Lower lobe of right lung (tissue), 2 donors: ENCODE measurements around the gene BHLHA15. TPM values are rescaled to one million over a fixed set of nuclear protein-coding genes. Genes with fewer than 3 reads are reported as not detected.

Source experiments
- ATAC-seq, 2 donors: fragments of 200-7000 bp; cut with Tn5 transposase; one replicate each; pipeline ENCODE4 v1.9.1; 2020 to 2022; ENCODE audit warnings: mild to moderate bottlenecking in 2 of 2, moderate library complexity in 2 of 2
- DNase-seq: peaks from one replicate; pipeline ENCODE4 v3.0.0-alpha.2; 2020
- H3K27ac ChIP-seq: fragments of 200-600 bp; one replicate; pipeline ENCODE4 v1.8.0; 2022
- H3K27me3 ChIP-seq: fragments of 200-600 bp; one replicate; pipeline ENCODE4 v1.8.0; 2022; ENCODE audit warnings: low read depth
- H3K36me3 ChIP-seq: fragments of 200-600 bp; one replicate; pipeline ENCODE4 v1.8.0; 2022; ENCODE audit warnings: mild to moderate bottlenecking
- H3K4me1 ChIP-seq: fragments of 200-600 bp; one replicate; pipeline ENCODE4 v1.8.0; 2022
- H3K4me3 ChIP-seq: fragments of 200-600 bp; one replicate; pipeline ENCODE4 v1.8.0; 2022; ENCODE audit warnings: mild to moderate bottlenecking
- H3K9me3 ChIP-seq: fragments of 200-600 bp; one replicate; pipeline ENCODE4 v1.8.0; 2022
- intact Hi-C: fragments of 100-400 bp; cut with DNase I; formaldehyde crosslinking; loops from one replicate; pipeline ENCODE4 v1.11.0; 2022
- long read RNA-seq: library from polyadenylated mRNA; unstranded; transcript quantifications from one replicate; pipeline ENCODE4 v2.0.0, GENCODE V29; 2021
- total RNA-seq: library from RNA; stranded (reverse); fragmentation: NEBNext Ultra II Directional; extraction: Animal tissue kit (Norgen Biotek cat#: 25700); gene quantifications from one replicate; pipeline ENCODE4 v1.2.1, GENCODE V29; 2021
- TF ChIP-seq, protein P1 (sequence below): fragments of 200-600 bp; IDR thresholded peaks from one replicate; pipeline ENCODE4 v1.8.0; 2022; ENCODE audit warnings: antibody characterized with exemption, mild to moderate bottlenecking
- donor health status: DM: no; HTN: yes; CAD: no; lungs with severe emphysema.

Gene BHLHA15
- total RNA-seq: 1.2 TPM
- long read RNA-seq, partial matches to known transcripts: 0 of 3 reads
- long read RNA-seq, other reads (novel, unspliced or antisense): 0 of 3 reads

DNA sequence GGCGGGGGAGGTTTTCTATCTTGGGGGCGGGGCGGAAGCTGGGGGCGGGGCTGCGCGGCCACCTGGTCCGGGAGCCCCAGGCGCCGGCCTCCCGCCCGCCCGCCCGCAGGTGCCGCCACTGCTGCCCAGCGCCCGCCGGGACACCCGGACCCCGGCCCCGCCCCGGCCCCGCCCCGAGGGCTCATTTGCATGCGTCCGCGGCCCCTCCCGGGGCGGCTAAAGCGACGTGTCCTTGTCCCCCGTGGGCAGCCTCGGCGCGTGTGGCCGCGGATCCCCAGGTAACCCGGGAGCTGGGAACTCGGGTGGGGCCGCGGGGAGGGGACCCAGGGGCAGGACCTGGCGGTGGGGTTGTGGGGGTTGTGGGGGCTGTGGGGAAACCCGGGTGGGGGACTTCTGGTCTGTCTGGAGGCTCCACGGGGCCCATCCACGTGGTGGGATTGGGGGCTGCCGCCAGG is at the start of gene BHLHA15:
Gene BHLHA15 (plus strand): TSS at position 219 of the 455 bp plus-strand sequence. CDS start 871 bp downstream, outside the sequence.
- Histone ChIP-seq H3K9me3 (no peaks in the 10 kb centered on the region), H3K4me3 (peak within 1 kb of the TSS; percentile 30), H3K27me3 (no peaks in the 10 kb centered on the region), H3K36me3 (peaks cover 21% of the 10 kb centered on the region), H3K4me1 (no peaks in the 10 kb centered on the region), H3K27ac (peak within 1 kb of the TSS; percentile 6)
- TF ChIP-seq, protein P1, sequence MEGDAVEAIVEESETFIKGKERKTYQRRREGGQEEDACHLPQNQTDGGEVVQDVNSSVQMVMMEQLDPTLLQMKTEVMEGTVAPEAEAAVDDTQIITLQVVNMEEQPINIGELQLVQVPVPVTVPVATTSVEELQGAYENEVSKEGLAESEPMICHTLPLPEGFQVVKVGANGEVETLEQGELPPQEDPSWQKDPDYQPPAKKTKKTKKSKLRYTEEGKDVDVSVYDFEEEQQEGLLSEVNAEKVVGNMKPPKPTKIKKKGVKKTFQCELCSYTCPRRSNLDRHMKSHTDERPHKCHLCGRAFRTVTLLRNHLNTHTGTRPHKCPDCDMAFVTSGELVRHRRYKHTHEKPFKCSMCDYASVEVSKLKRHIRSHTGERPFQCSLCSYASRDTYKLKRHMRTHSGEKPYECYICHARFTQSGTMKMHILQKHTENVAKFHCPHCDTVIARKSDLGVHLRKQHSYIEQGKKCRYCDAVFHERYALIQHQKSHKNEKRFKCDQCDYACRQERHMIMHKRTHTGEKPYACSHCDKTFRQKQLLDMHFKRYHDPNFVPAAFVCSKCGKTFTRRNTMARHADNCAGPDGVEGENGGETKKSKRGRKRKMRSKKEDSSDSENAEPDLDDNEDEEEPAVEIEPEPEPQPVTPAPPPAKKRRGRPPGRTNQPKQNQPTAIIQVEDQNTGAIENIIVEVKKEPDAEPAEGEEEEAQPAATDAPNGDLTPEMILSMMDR: no peak
- intact Hi-C loops: no loop called here
- ATAC-seq (peak; percentile 63 to 64), DNase-seq (peak; percentile 73)

DNA sequence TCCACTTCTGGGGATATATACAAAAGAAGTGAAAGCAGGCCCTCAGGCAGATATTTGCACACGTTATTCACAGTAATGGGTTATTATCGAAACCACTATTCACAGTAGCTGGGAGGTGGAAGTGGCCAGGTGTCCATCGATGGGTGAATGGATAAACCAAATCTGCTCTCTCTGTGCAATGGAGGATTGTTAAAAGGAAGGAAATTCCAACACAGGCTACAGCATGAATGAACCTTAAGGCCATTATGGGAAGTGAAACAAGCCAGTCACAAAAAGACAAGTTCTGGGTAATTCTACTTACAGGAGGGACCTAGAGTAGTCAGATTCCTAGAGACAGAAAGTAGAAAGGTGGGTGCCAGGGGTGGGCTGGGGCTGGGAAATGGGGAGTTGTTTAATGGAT is 48.5 kb upstream of the BHLHA15 start:
- Histone ChIP-seq H3K27me3 (no peaks in the 10 kb centered on the region), H3K27ac (no peak overlapping the region), H3K4me3 (no peak overlapping the region), H3K4me1 (no peaks in the 10 kb centered on the region), H3K9me3 (no peaks in the 10 kb centered on the region), H3K36me3 (peaks cover 20% of the 10 kb centered on the region)
- intact Hi-C loops: loop anchor here (10.0 kb wide), 1 partner anchor 58 kb away; the partner anchor contains the start of gene LMTK2
- TF ChIP-seq, protein P1: no peak
- DNase-seq: no peak
- no peak for ATAC-seq

DNA sequence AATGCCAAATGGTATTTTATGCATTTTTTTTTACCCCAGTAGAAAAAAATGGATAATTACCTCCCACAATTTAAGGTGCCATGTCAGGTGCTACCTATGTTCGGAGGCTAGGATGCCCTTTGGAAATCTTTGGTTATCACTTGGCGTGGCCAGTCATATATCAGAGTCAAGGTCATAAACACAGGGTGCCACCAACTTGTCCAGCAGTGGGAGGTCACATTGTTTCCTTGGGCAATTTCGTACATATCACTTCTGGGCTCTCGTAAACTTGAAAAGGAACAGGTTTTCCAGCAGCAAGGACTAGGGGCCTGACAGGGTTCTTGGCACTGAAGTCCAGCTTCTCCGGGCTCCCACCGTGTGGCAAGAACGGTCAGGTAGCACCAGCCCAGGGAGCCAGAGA is 48.0 kb upstream of the BHLHA15 start:
- Histone ChIP-seq H3K4me3 (no peak overlapping the region), H3K36me3 (peaks cover 16% of the 10 kb centered on the region), H3K27ac (peak overlapping the region; percentile 48), H3K27me3 (no peaks in the 10 kb centered on the region), H3K9me3 (no peaks in the 10 kb centered on the region), H3K4me1 (no peaks in the 10 kb centered on the region)
- ATAC-seq (peak; percentile 4 to 31), DNase-seq (no peak)
- TF ChIP-seq, protein P1: no peak
- intact Hi-C loops: loop anchor here (10.0 kb wide), 1 partner anchor 58 kb away; the partner anchor contains the start of gene LMTK2

DNA sequence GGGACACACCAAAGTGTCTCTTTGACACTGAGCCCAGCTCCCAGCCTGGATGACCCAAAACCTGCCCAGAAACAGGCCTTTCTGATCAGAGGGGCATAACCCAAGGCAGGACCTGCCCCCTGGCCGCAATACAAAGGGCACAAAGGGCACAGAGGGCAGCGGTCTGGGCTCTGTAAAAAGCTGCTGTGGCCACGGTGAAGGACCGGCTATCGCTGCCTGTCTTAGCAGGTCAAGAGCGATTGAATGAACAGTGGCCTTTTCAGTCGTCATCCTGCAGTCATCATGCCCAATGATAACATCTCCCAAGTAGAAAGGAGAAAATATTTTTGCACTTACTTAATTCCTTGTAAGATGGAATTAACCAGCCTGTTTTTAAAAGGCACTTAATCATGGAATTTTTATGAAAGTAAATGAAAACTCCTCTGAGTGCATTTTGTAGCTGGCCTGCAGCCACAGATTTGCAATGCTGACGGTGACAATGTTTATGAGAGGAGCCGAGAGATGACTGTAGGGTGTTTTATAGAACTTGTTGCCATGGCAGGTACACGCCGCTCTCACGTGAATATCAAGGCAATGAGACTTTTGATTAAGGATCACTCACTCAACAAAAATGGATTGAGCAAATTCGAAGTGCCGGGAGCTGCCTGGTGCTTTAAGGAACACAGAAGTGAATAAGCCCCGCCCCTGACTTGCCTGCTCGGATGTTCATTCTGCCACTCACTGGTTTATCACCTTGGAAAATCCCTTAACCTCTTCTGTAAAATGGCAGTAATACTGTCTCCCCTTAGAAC is 47.3 kb upstream of the BHLHA15 start:
- peak overlapping the region; percentile 48 for H3K27ac ChIP-seq
- peaks cover 16% of the 10 kb centered on the region for H3K36me3 ChIP-seq
- no peak overlapping the region for H3K4me3 ChIP-seq
- no peaks in the 10 kb centered on the region for H3K4me1 ChIP-seq
- peak; percentile 64 to 85 for ATAC-seq
- TF ChIP-seq, protein P1: no peak
- DNase-seq: no peak
- intact Hi-C loops: loop anchor here (10.0 kb wide), 1 partner anchor 59 kb away; the partner anchor contains the start of gene LMTK2
- H3K27me3 ChIP-seq: no peaks in the 10 kb centered on the region
- H3K9me3 ChIP-seq: no peaks in the 10 kb centered on the region

DNA sequence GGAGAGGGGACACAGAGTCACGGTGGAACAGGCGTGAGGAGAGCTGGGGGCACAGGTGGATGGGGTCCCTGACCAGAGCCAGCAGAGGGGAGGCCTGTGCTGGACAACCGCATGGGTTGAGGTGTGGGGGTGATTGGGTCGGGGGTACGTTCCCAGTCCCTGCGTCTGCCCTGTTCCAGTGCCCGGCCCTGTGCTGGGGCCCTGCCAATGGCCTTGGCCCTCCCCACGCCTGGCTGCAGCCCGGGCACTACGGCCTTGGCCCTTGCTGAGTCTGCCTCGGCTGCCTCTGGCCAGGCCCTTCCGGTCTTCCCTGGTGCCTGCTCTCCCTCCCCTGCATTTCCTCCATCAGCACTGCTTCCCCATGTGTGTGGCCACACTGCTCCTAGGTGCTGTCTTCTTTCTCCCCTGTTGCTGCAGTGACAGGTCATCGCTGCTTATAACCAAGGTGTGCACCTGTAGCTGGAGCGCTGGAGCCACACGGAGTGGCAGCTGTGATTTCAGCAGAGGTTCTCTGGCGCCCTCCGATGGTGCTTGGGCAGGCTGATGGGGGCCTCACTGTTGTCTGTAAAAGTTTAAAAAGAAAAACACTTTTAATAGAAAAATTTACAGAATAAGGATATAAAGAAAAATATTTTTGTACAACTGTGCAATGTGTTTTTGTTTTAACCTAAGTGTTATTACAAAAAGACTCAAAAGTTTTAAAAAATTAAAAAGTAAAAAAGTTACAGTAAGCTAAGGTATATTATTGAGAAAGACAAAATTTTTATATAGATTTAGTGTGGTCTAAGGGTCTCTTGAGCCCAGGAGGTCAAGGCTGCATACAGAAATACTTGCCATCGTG is 45.2 kb upstream of the BHLHA15 start:
- DNase-seq (peak; percentile 80), ATAC-seq (peak; percentile 71 to 74)
- H3K27ac ChIP-seq: no peak overlapping the region
- no peaks in the 10 kb centered on the region for H3K9me3 ChIP-seq
- intact Hi-C loops: loop anchor here (5.0 to 10.0 kb wide), 2 partner anchors 61 to 144 kb away; partner anchors contain the start of gene LMTK2
- no peaks in the 10 kb centered on the region for H3K36me3 ChIP-seq
- no peaks in the 10 kb centered on the region for H3K4me1 ChIP-seq
- no peaks in the 10 kb centered on the region for H3K27me3 ChIP-seq
- no peak overlapping the region for H3K4me3 ChIP-seq
- TF ChIP-seq, protein P1: peak; percentile 77
